ENCODE results near the gene CRACR2B. TPM values are rescaled to one million over a fixed set of nuclear protein-coding genes. Genes with fewer than 3 reads are reported as not detected.

CRACR2B gene
- total and polyA plus RNA-seq, 2 of the 13 experiments (the other 11 are each of a cell fraction or from before 2014, with no cell fraction given): 14.9 to 21.0 TPM

DNA sequence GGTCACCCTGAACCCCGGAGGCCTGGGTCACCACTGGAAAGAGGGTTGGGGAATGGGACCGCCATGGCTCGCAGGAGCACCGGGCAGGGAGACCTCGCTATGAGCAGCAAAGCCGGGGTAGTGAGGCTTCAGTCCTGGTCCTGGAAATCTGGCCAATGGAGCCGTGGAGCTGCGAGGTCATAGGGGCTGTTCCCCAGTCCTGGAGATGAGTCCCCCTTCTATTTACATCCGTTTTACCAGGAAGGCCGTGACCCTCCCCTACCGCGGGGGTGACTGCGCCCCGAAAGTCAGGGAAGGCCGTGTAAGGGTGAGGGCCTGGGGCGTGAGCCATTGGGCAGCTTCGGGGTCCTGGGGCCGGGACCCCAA lies 23.1 kb upstream of the CRACR2B start (continued):
- TF ChIP-seq ZNF317 (CRISPR knock-in tag; IDR thresholded peaks at IDR 0.05) (0 out of 2 replicates have a peak, but pooled peaks have one; percentile 34), SIN3B (IDR thresholded peaks at IDR 0.05; ENCODE audit: low read length) (no peak), KDM3A (CRISPR knock-in tag; IDR thresholded peaks at IDR 0.05; ENCODE audit: low read depth) (peak; percentile 9; the same call in 1 of the 2 replicates), JARID2 (CRISPR knock-in tag; IDR thresholded peaks at IDR 0.05; ENCODE audit: insufficient replicate concordance) (no peak)

DNA sequence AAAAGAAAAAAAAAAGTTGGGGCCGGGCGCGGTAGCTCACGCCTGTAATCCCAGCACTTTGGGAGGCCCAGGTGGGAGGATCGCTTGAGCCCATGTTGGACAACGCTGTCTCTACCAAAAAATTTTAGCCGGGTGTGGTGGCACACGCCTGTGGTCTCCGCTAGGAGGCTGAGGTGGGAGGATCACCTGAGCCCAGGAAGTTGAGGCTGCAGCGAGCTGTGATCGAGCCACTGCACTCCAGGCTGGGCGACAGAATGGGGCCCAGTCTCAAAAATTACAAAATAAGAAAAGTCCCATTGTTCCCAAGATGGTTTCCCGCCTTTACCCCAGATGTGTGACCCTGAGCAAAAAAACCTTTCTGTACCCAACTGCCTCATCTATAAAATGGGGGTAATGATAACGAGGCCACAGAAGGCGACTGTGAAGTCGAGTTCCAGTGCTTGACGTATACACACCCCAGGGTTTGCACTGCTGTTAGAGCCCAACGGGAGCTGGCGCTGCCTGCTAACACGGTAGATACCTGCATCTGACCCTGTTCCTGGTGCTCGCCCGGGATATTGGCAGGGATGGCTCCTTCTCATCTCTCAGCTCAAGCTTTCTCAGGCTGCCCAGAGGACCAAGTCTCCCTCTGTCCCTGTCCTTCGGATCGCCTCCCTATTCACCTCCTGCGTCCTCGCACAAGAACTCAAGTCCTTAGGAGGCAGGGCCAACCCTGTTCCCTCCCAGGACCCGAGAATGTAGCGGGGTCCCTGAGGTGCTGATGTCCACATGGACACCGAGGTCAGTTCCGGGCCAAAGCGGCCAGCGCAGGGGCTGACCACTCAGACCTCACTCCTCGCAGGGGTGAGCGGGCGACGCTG lies 19.1 kb upstream of the CRACR2B start:
- Histone ChIP-seq H4K20me1 (ENCODE audit: insufficient read depth, low read length) (peaks cover 24% of the 10 kb centered on the region), H3K4me1 (ENCODE audit: insufficient read depth, low read length) (peaks cover 56% of the 10 kb centered on the region), H3K9ac (ENCODE audit: insufficient read depth, low read depth, low read length) (peak overlapping the region; percentile 98), H3K27me3 (ENCODE audit: control insufficient read depth in 1 of 2, insufficient read depth in 2 of 2, low read length in 2 of 2) (no peaks in the 10 kb centered on the region; a peak in 1 of 5 replicates), H3K27ac (ENCODE audit: extremely low read length, insufficient read depth, low read length) (peak overlapping the region; percentile 95), H3K4me3 (replicated peaks in 1 of 3; ENCODE audit: insufficient read depth in 1 of 3, low read depth in 2 of 3, low read length in 3 of 3) (peak overlapping the region; percentile 97 to 100 (median 99)), H2AFZ (ENCODE audit: low read length) (no peak overlapping the region), H3K4me2 (ENCODE audit: low read depth, low read length) (peak overlapping the region; percentile 97), H3K9me3 (ENCODE audit: low read length) (no peaks in the 10 kb centered on the region), H3K79me2 (ENCODE audit: insufficient read depth, low read length) (peaks cover 44% of the 10 kb centered on the region), H3K36me3 (replicated peaks in 1 of 2; ENCODE audit: control insufficient read depth in 1 of 2, insufficient read depth in 2 of 2, low read length in 2 of 2) (peaks cover 16 to 27% of the 10 kb centered on the region in 2 experiments)
- intact Hi-C loops (cut with micrococcal nuclease; ENCODE audit: unreplicated experiment): loop anchor here (5.0 kb wide), 1 partner anchor 34 kb away; the partner anchor contains the start of genes POLR2L and TSPAN4
- BruUV-seq (replicated peaks): TSS peak; percentile 85
- DNase-seq (ENCODE audit: low spot score) (peak; percentile 71), ATAC-seq (peak; percentile 72), FAIRE-seq (no peak)
- in situ Hi-C loops (cut with HindIII; ENCODE audit: extremely low pct_ligation_motif_present, low pct_unique_long_range_greater_than_20kb): no loop called here
- CTCF ChIA-PET (ENCODE audit: low intra/inter-chr PET ratio, low total read pairs): no interaction called here
- 20% methylated on average over 20 of the region's 36 CpGs for WGBS (ENCODE audit: low lambda C conversion rate)
- POLR2A ChIA-PET: interaction anchor here (0.6 to 2.7 kb wide), 19 partner anchors 11 to 363 kb away, joined by 3 to 127 read pairs (median 5); partner anchors contain the start of genes CEND1, CRACR2B, EPS8L2 and GATD1
- TF ChIP-seq, protein P1, sequence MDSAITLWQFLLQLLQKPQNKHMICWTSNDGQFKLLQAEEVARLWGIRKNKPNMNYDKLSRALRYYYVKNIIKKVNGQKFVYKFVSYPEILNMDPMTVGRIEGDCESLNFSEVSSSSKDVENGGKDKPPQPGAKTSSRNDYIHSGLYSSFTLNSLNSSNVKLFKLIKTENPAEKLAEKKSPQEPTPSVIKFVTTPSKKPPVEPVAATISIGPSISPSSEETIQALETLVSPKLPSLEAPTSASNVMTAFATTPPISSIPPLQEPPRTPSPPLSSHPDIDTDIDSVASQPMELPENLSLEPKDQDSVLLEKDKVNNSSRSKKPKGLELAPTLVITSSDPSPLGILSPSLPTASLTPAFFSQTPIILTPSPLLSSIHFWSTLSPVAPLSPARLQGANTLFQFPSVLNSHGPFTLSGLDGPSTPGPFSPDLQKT (CRISPR knock-in tag; IDR thresholded peaks at IDR 0.05; ENCODE audit: borderline replicate concordance): no peak
- TF ChIP-seq ZNF543 (CRISPR knock-in tag; IDR thresholded peaks at IDR 0.05): no peak
- TF ChIP-seq ZNF749 (CRISPR knock-in tag; IDR thresholded peaks at IDR 0.05; ENCODE audit: borderline replicate concordance): no peak
- TF ChIP-seq, protein P2, sequence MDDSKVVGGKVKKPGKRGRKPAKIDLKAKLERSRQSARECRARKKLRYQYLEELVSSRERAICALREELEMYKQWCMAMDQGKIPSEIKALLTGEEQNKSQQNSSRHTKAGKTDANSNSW (CRISPR knock-in tag; IDR thresholded peaks at IDR 0.05; ENCODE audit: borderline replicate concordance): peak; percentile 3; the same call in 1 of the 2 replicates
- TF ChIP-seq, protein P3, sequence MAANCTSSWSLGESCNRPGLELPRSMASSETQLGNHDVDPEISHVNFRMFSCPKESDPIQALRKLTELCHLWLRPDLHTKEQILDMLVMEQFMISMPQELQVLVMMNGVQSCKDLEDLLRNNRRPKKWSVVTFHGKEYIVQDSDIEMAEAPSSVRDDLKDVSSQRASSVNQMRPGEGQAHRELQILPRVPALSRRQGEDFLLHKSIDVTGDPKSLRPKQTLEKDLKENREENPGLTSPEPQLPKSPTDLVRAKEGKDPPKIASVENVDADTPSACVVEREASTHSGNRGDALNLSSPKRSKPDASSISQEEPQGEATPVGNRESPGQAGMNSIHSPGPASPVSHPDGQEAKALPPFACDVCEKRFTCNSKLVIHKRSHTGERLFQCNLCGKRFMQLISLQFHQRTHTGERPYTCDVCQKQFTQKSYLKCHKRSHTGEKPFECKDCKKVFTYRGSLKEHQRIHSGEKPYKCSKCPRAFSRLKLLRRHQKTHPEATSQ (CRISPR knock-in tag; IDR thresholded peaks at IDR 0.05; ENCODE audit: borderline replicate concordance): no peak
- 0 out of 2 replicates have a peak, but pooled peaks have one; percentile 45 for TF ChIP-seq NFATC3 (CRISPR knock-in tag; IDR thresholded peaks at IDR 0.05)
- TF ChIP-seq SAP130 (CRISPR knock-in tag; IDR thresholded peaks at IDR 0.05; ENCODE audit: low read depth): no peak
- TF ChIP-seq, protein P4, sequence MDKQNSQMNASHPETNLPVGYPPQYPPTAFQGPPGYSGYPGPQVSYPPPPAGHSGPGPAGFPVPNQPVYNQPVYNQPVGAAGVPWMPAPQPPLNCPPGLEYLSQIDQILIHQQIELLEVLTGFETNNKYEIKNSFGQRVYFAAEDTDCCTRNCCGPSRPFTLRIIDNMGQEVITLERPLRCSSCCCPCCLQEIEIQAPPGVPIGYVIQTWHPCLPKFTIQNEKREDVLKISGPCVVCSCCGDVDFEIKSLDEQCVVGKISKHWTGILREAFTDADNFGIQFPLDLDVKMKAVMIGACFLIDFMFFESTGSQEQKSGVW (CRISPR knock-in tag; IDR thresholded peaks at IDR 0.05; ENCODE audit: borderline replicate concordance): no peak
- no peak for TF ChIP-seq REXO4 (CRISPR knock-in tag; IDR thresholded peaks at IDR 0.05; ENCODE audit: borderline replicate concordance)
- no peak for TF ChIP-seq EED (CRISPR knock-in tag; IDR thresholded peaks at IDR 0.05)
- no peak for TF ChIP-seq TOPORS (CRISPR knock-in tag; IDR thresholded peaks at IDR 0.05)
- TF ChIP-seq ISX (CRISPR knock-in tag; conservative IDR thresholded peaks at IDR 0.05): no peak

Measured in HepG2 (cell line).